ENCODE measurements around the gene ALAS1.

Gene ALAS1

GRCh38 chr3:52202384-52203077 is 4.6 kb downstream of the ALAS1 start:
- DNase-seq = no peak

- DNase-seq = no peak
These were observed 5.7 kb downstream of the ALAS1 start for GRCh38 chr3:52203701-52204100.

- DNase-seq = no peak
These were observed 6.5 kb downstream of the ALAS1 start for GRCh38 chr3:52204337-52205073.

- DNase-seq = no peak
These were observed 7.9 kb downstream of the ALAS1 start for GRCh38 chr3:52205727-52206372.

GRCh38 chr3:52208556-52208955 is 10.6 kb downstream of the ALAS1 start:
- no peak for DNase-seq

GRCh38 chr3:52210037-52210436 is 12.1 kb downstream of the ALAS1 start:
- no peak for DNase-seq

- no peak for DNase-seq
These were observed 12.6 kb downstream of the ALAS1 start for GRCh38 chr3:52210550-52211046.

GRCh38 chr3:52211268-52211891 is 13.4 kb downstream of the ALAS1 start:
- no peak for DNase-seq

GRCh38 chr3:52213005-52213404 is 15.0 kb downstream of the ALAS1 start:
- no peak for DNase-seq

GRCh38 chr3:52213901-52214300 is 15.9 kb downstream of the ALAS1 start:
- no peak for DNase-seq

- DNase-seq = no peak
These were observed 17.4 kb downstream of the ALAS1 start for GRCh38 chr3:52215351-52215750.

- peak; percentile 59 for DNase-seq
These were observed 18.8 kb downstream of the ALAS1 start for GRCh38 chr3:52216585-52217408.

GRCh38 chr3:52217409-52217805 is 19.4 kb downstream of the ALAS1 start:
- peak; percentile 29 for DNase-seq

- DNase-seq = no peak
These were observed 20.1 kb downstream of the ALAS1 start for GRCh38 chr3:52218026-52218425.

GRCh38 chr3:52218454-52218853 is 20.5 kb downstream of the ALAS1 start:
- peak; percentile 37 for DNase-seq

- DNase-seq = no peak
These were observed 21.1 kb downstream of the ALAS1 start for GRCh38 chr3:52218937-52219650.

GRCh38 chr3:52220380-52221026 is 22.5 kb downstream of the ALAS1 start:
- peak; percentile 87 for DNase-seq

- no peak for DNase-seq
These were observed 23.2 kb downstream of the ALAS1 start for GRCh38 chr3:52221141-52221562.

GRCh38 chr3:52221563-52222318 is 23.8 kb downstream of the ALAS1 start:
- DNase-seq = peak; percentile 75

Data from CD4-positive, alpha-beta T cell treated with Interleukin-10 for 1 hour (primary cell).